Left ventricle myocardium inferior (tissue), 1 donor: Measurements from ENCODE around the gene LCAT. TPM values are rescaled to one million over a fixed set of nuclear protein-coding genes. Genes with fewer than 3 reads are reported as not detected.
"Not testable (repeated sequence)": the region's sequence is repeated elsewhere in the genome, so short reads cannot be mapped to it uniquely, and the experiment has no call there.

Experiments used
- DNase-seq: peaks from one replicate; pipeline ENCODE4 v3.0.0-alpha.2; 2020
- H3K27ac ChIP-seq: fragments of 200-600 bp; replicated peaks from 2 replicates; pipeline ENCODE4 v1.8.0; 2021
- H3K27me3 ChIP-seq: fragments of 200-600 bp; 2 replicates; pipeline ENCODE4 v1.8.0; 2021; ENCODE audit warnings: low read depth
- H3K36me3 ChIP-seq: fragments of 200-600 bp; 2 replicates; pipeline ENCODE4 v1.8.0; 2021
- H3K4me1 ChIP-seq: fragments of 200-600 bp; 2 replicates; pipeline ENCODE4 v1.8.0; 2021
- H3K4me3 ChIP-seq: fragments of 200-600 bp; 2 replicates; pipeline ENCODE4 v1.8.0; 2021; ENCODE audit warnings: mild to moderate bottlenecking, moderate library complexity
- H3K9me3 ChIP-seq: fragments of 200-600 bp; replicated peaks from 2 replicates; pipeline ENCODE4 v1.8.0; 2021
- CTCF ChIP-seq: fragments of 200-600 bp; IDR thresholded peaks from 2 replicates; pipeline ENCODE4 v1.8.0; 2021; ENCODE audit warnings: antibody characterized with exemption, mild to moderate bottlenecking, borderline replicate concordance
- intact Hi-C: fragments of 100-400 bp; cut with micrococcal nuclease; formaldehyde crosslinking; loops from one replicate; pipeline ENCODE4 v1.11.0; 2022
- total RNA-seq: library from RNA; stranded (reverse); fragmentation: NEBNext Ultra II Directional; extraction: Animal tissue kit (Norgen Biotek cat#: 25700); gene quantifications from one replicate; pipeline ENCODE4 v1.2.1, GENCODE V29; 2021
- donor health status: DM: no; HTN: yes; CAD: no; lungs with severe emphysema.

The LCAT gene
- total RNA-seq, 1 donor from 2014 or later, result 23.2 TPM

GRCh38 chr16:67917140-67917851 lies 26.6 kb downstream of the LCAT start:
- no peak overlapping the region for H3K4me3 ChIP-seq

GRCh38 chr16:67915831-67916723 lies 27.8 kb downstream of the LCAT start:
- DNase-seq, result no peak
- H3K27ac ChIP-seq, result peak overlapping the region; percentile 76
- no peak overlapping the region for H3K4me3 ChIP-seq
- H3K36me3 ChIP-seq, result peaks cover 12% of the 10 kb centered on the region
- TF ChIP-seq CTCF, result no peak
- H3K9me3 ChIP-seq, result no peaks in the 10 kb centered on the region
- intact Hi-C loops, result no loop called here
- H3K27me3 ChIP-seq, result no peaks in the 10 kb centered on the region
- peaks cover 74% of the 10 kb centered on the region for H3K4me1 ChIP-seq

More at GRCh38 chr16:67917140-67917851, 26.6 kb downstream of the LCAT start:
- Histone ChIP-seq H3K36me3 (peaks cover 7% of the 10 kb centered on the region), H3K9me3 (no peaks in the 10 kb centered on the region), H3K27ac (peak overlapping the region; percentile 76), H3K4me1 (peaks cover 78% of the 10 kb centered on the region), H3K27me3 (no peaks in the 10 kb centered on the region)
- TF ChIP-seq CTCF, result no peak
- DNase-seq, result peak; percentile 55
- intact Hi-C loops, result no loop called here

GRCh38 chr16:67915496-67915769 lies 28.5 kb downstream of the LCAT start:
- intact Hi-C loops, DNase-seq, H3K27me3 ChIP-seq, H3K9me3 ChIP-seq, H3K27ac ChIP-seq, H3K4me3 ChIP-seq: not testable (repeated sequence)
- peaks cover 19% of the 10 kb centered on the region for H3K36me3 ChIP-seq
- peaks cover 70% of the 10 kb centered on the region for H3K4me1 ChIP-seq

GRCh38 chr16:67914758-67915495 lies 29.0 kb downstream of the LCAT start:
- H3K4me3 ChIP-seq, result no peak overlapping the region
- no peak overlapping the region for H3K27ac ChIP-seq
- intact Hi-C loops, result no loop called here
- no peak for TF ChIP-seq CTCF
- H3K27me3 ChIP-seq, result no peaks in the 10 kb centered on the region
- DNase-seq, result no peak
- H3K36me3 ChIP-seq, result peaks cover 24% of the 10 kb centered on the region
- H3K9me3 ChIP-seq, result no peaks in the 10 kb centered on the region
- peaks cover 65% of the 10 kb centered on the region for H3K4me1 ChIP-seq

GRCh38 chr16:67910158-67910557 lies 33.8 kb downstream of the LCAT start:
- H3K36me3 ChIP-seq, result peaks cover 31% of the 10 kb centered on the region
- no peak overlapping the region for H3K27ac ChIP-seq
- peaks cover 17% of the 10 kb centered on the region for H3K4me1 ChIP-seq
- H3K27me3 ChIP-seq, result no peaks in the 10 kb centered on the region
- intact Hi-C loops, result no loop called here
- no peak for DNase-seq
- no peaks in the 10 kb centered on the region for H3K9me3 ChIP-seq
- no peak for TF ChIP-seq CTCF
- no peak overlapping the region for H3K4me3 ChIP-seq
